ENCODE data around the gene MICA. TPM values are rescaled to one million over a fixed set of nuclear protein-coding genes. Genes with fewer than 3 reads are reported as not detected.
A peak's percentile ranks its signal among the peaks of the same experiment; 100 is the strongest.

The MICA gene
- total RNA-seq, result 10 to 100 TPM; 12.3 to 23.2 (median 15.3) TPM

DNA sequence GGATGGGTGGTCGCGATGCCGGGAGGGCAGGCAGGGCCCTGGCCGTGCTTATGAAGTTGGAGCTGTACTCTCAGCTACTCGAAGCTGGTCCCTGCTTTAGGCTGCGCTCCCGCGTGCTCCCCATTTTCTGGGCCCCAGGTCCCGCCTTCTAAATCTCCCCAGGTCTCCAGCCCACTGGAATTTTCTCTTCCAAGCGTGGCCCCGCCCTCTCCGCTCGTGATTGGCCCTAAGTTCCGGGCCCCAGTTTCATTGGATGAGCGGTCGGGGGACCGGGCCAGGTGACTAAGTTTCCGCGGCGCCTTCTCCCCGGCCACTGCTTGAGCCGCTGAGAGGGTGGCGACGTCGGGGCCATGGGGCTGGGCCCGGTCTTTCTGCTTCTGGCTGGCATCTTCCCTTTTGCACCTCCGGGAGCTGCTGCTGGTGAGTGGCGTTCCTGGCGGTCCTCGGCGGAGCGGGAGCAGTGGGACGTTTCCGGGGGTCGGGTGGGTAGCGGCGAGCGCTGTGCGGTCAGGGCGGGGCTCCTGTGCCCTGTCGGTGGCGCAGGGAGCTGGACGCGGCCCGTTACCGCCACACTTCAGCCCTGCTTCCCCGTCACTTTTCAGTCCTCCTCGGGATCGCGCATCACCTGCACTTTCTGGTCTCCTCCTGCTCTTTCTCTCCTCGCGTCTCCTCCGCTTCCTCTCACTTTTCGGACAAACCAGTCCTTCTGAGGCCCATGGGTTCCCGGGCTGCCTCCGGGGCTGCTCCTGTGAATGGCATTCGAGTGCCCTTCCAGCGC is at the start of gene MICA:
Gene MICA (plus strand): TSS at position 313 of the 778 bp plus-strand sequence. CDS start 38 bp downstream, at position 351.
- peak in 1 of 2 donors; percentile 93 for TF ChIP-seq POLR2A (IDR thresholded peaks at IDR 0.05)
- TF ChIP-seq, protein P1, sequence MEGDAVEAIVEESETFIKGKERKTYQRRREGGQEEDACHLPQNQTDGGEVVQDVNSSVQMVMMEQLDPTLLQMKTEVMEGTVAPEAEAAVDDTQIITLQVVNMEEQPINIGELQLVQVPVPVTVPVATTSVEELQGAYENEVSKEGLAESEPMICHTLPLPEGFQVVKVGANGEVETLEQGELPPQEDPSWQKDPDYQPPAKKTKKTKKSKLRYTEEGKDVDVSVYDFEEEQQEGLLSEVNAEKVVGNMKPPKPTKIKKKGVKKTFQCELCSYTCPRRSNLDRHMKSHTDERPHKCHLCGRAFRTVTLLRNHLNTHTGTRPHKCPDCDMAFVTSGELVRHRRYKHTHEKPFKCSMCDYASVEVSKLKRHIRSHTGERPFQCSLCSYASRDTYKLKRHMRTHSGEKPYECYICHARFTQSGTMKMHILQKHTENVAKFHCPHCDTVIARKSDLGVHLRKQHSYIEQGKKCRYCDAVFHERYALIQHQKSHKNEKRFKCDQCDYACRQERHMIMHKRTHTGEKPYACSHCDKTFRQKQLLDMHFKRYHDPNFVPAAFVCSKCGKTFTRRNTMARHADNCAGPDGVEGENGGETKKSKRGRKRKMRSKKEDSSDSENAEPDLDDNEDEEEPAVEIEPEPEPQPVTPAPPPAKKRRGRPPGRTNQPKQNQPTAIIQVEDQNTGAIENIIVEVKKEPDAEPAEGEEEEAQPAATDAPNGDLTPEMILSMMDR (IDR thresholded peaks at IDR 0.05), result peak in 2 of 6 experiments; percentile 13 to 27
- intact Hi-C loops (cut with DNase I), result no loop called here
- Histone ChIP-seq H3K27me3 (no peaks in the 10 kb centered on the region), H3K27ac (peak within 1 kb of the TSS; percentile 28 to 95 (median 91)), H3K36me3 (no peaks in the 10 kb centered on the region), H3K9me3 (no peaks in the 10 kb centered on the region), H3K4me3 (replicated peaks in 1 of 3) (peak within 1 kb of the TSS; percentile 10 to 58 (median 52)), H3K4me1 (peaks cover 22 to 25% of the 10 kb centered on the region in 2 donors)
- DNase-seq, result peak; percentile 96
- WGBS, 2 donors, result 1% methylated on average over 27 to 52 of the region's 58 CpGs

DNA sequence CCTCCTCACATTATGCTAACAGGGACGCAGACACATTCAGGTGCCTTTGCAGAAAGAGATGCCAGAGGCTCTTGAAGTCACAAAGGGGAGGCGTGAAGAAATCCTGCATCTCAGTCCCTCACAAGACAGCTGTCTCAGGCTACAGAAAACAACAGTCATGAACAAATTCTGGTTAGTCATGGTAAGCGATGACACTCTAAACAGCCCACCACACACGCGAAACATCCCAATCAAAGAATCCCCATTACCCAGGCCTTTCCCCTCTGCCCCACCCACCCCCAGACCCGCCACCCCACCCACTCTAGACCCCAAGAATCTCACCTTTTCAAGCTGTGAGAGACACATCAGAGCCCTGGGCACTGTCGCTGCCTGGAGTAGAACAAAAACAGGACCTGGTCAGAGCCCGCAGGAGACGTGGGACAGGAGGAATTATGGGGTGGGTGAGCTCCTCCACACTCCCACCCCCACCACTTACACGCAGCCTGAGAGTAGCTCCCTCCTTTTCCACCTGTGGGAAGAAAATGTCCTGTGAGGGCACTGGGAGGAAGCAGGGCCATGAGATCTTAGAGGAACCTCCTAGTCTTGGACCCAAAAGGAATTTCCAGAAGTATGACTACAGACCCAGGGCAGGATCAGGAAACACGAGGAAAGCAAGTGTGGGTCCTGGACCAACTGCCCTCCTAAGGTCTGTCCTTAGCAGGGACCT is 49.1 kb upstream of the MICA start:
- no peaks in the 10 kb centered on the region for H3K36me3 ChIP-seq
- H3K27me3 ChIP-seq, result no peaks in the 10 kb centered on the region
- no peak overlapping the region for H3K27ac ChIP-seq
- TF ChIP-seq, protein P1 (IDR thresholded peaks at IDR 0.05), result no peak
- TF ChIP-seq POLR2A (IDR thresholded peaks at IDR 0.05), result no peak
- H3K9me3 ChIP-seq, result no peaks in the 10 kb centered on the region
- no peak overlapping the region for H3K4me3 ChIP-seq (replicated peaks in 1 of 3)
- H3K4me1 ChIP-seq, result peaks cover 3 to 4% of the 10 kb centered on the region in 2 donors
- intact Hi-C loops (cut with DNase I), result loop anchor here (10.0 kb wide), 1 partner anchor 90 kb away; no protein-coding TSS in a partner anchor
- WGBS, 2 donors, result 66 to 68% methylated on average over 10 to 11 of the region's 11 CpGs
- DNase-seq, result no peak

DNA sequence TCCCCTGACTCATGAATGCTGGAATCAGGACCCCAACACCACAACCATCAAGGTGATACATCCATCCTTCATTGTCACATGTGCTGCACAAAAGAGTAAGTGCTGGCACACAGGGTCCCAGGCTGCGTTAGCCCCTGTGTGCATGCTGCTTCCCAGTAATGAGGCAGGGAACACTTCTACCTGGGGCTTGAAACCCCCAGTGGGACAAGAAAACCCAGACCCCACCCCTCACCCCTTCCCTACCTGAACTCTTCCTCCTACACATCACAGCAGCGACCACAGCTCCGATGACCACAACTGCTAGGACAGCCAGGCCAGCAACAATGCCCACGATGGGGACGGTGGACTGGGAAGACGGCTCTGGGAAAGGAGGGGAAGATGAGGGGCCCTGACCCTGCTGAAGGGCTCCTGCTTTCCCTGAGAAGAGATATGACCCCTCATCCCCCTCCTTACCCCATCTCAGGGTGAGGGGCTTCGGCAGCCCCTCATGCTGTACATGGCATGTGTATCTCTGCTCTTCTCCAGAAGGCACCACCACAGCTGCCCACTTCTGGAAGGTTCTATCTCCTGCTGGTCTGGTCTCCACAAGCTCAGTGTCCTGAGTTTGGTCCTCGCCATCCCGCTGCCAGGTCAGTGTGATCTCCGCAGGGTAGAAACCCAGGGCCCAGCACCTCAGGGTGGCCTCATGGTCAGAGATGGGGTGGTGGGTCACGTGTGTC is 48.4 kb upstream of the MICA start:
- H3K36me3 ChIP-seq, result no peaks in the 10 kb centered on the region
- no peaks in the 10 kb centered on the region for H3K9me3 ChIP-seq
- H3K4me3 ChIP-seq (replicated peaks in 1 of 3), result peak overlapping the region in 1 of 3 donors; percentile 14
- TF ChIP-seq POLR2A (IDR thresholded peaks at IDR 0.05), result no peak
- TF ChIP-seq, protein P1 (IDR thresholded peaks at IDR 0.05), result no peak
- H3K4me1 ChIP-seq, result peaks cover 3 to 4% of the 10 kb centered on the region in 2 donors
- 64 to 79% methylated on average over 9 to 10 of the region's 11 CpGs for WGBS, 2 donors
- no peak for DNase-seq
- intact Hi-C loops (cut with DNase I), result loop anchor here (10.0 kb wide), 1 partner anchor 90 kb away; no protein-coding TSS in a partner anchor
- H3K27ac ChIP-seq, result no peak overlapping the region
- H3K27me3 ChIP-seq, result no peaks in the 10 kb centered on the region

DNA sequence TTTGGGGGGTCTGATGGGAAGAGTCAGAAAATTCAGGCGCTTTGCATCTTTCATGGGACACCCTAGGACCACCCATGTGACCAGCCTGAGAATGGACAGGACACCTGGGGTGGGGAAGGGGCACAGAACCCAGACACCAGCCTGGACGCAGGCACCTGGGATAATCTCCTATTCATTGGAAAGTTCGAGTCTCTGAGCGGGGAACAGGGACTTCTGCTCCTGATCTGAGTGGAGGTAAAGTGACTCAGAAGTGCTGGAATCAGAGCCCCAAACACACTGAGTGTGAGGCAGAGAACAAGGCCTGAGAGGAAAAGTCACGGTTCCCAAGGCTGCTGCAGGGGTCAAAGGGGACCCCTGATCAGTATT is 47.8 kb upstream of the MICA start:
- no peak for DNase-seq
- no peaks in the 10 kb centered on the region for H3K27me3 ChIP-seq
- no peak overlapping the region for H3K27ac ChIP-seq
- WGBS, 2 donors, result 77 to 80% methylated on average over 1 to 5 of the region's 5 CpGs
- TF ChIP-seq, protein P1 (IDR thresholded peaks at IDR 0.05), result no peak
- TF ChIP-seq POLR2A (IDR thresholded peaks at IDR 0.05), result no peak
- H3K36me3 ChIP-seq, result no peaks in the 10 kb centered on the region
- H3K4me1 ChIP-seq, result peaks cover 3 to 4% of the 10 kb centered on the region in 2 donors
- intact Hi-C loops (cut with DNase I), result loop anchor here (10.0 kb wide), 1 partner anchor 91 kb away; no protein-coding TSS in a partner anchor
- H3K4me3 ChIP-seq (replicated peaks in 1 of 3), result peak overlapping the region in 1 of 3 donors; percentile 14
- no peaks in the 10 kb centered on the region for H3K9me3 ChIP-seq
